CD14-positive monocyte (primary cell): ENCODE measurements around the gene ZNF710. TPM values are rescaled to one million over a fixed set of nuclear protein-coding genes. Genes with fewer than 3 reads are reported as not detected.

Source experiments
- DNase-seq, 3 donors: peaks; one replicate each; pipeline ENCODE4 v3.0.0-alpha.2; 2011 to 2022
- H2AFZ ChIP-seq: 2 replicates; pipeline ENCODE4 v1.6.0; 2012; ENCODE audit warnings: mild to moderate bottlenecking, low read depth, low read length, inconsistent platforms; ENCODE audit not compliant: insufficient read depth, poor library complexity, severe bottlenecking
- H3K27ac ChIP-seq, 2 donors: 1 replicate in 1 of 2; 2 replicates in 1 of 2; pipeline ENCODE4 v1.5.1; 2012 to 2013; ENCODE audit warnings: low read length in 2 of 2, control low read depth in 1 of 2, inconsistent platforms in 1 of 2, low read depth in 1 of 2, mild to moderate bottlenecking in 1 of 2
- H3K27me3 ChIP-seq, 2 donors: one replicate each; pipeline versions ENCODE4 v1.6.0 to v1.6.1; 2011 to 2013; ENCODE audit warnings: low read length in 2 of 2; ENCODE audit not compliant: control insufficient read depth in 2 of 2, insufficient read depth in 2 of 2
- H3K36me3 ChIP-seq, 2 donors: replicated peaks in 1 of 2; 1 replicate in 1 of 2; 2 replicates in 1 of 2; pipeline versions ENCODE4 v1.5.1 to v1.6.1; 2012 to 2013; ENCODE audit warnings: low read length in 2 of 2, control low read depth in 1 of 2, inconsistent platforms in 1 of 2, mild to moderate bottlenecking in 1 of 2; ENCODE audit not compliant: insufficient read depth in 2 of 2, control insufficient read depth in 1 of 2
- H3K4me1 ChIP-seq, 2 donors: 1 replicate in 1 of 2; 2 replicates in 1 of 2; pipeline versions ENCODE4 v1.5.1 to v1.6.1; 2012 to 2013; ENCODE audit warnings: low read length in 2 of 2, control low read depth in 1 of 2, inconsistent platforms in 1 of 2, mild to moderate bottlenecking in 1 of 2, moderate library complexity in 1 of 2; ENCODE audit not compliant: insufficient read depth in 2 of 2, control insufficient read depth in 1 of 2
- H3K4me2 ChIP-seq: replicated peaks from 2 replicates; pipeline ENCODE3; 2012; ENCODE audit warnings: low read length, moderate library complexity, mild to moderate bottlenecking; ENCODE audit not compliant: poor library complexity, severe bottlenecking; ENCODE audit errors: extremely low read depth
- H3K4me3 ChIP-seq, 3 experiments: fragments of 200-600 bp in 1 of 3; sonication (generic) in 1 of 3; replicated peaks in 1 of 3; 1 replicate in 2 of 3; 2 replicates in 1 of 3; pipeline ENCODE4 v1.5.1; 2011 to 2013; ENCODE audit warnings: low read length in 3 of 3, mild to moderate bottlenecking in 3 of 3, control low read depth in 2 of 3, low read depth in 2 of 3, inconsistent platforms in 1 of 3, moderate library complexity in 1 of 3
- H3K79me2 ChIP-seq: 2 replicates; pipeline ENCODE4 v1.6.0; 2012; ENCODE audit warnings: mild to moderate bottlenecking, control low read depth, inconsistent platforms, low read length, moderate library complexity; ENCODE audit not compliant: insufficient read depth
- H3K9ac ChIP-seq: 2 replicates; pipeline ENCODE4 v1.6.0; 2017; ENCODE audit warnings: low read length, mild to moderate bottlenecking; ENCODE audit not compliant: insufficient read depth, poor library complexity, severe bottlenecking
- H3K9me3 ChIP-seq, 2 donors: replicated peaks in 1 of 2; 1 replicate in 1 of 2; 2 replicates in 1 of 2; pipeline versions ENCODE4 v1.5.1 to v1.6.1; 2012 to 2013; ENCODE audit warnings: low read length in 2 of 2, control low read depth in 1 of 2; ENCODE audit not compliant: control insufficient read depth in 1 of 2, insufficient read depth in 1 of 2
- H4K20me1 ChIP-seq: 2 replicates; pipeline ENCODE4 v1.6.0; 2012; ENCODE audit warnings: mild to moderate bottlenecking, low read length, control low read depth, moderate library complexity; ENCODE audit not compliant: insufficient read depth
- H3K27ac Mint-ChIP-seq, 7 donors: one replicate each; pipeline ENCODE4 v1.8.0; 2020; ENCODE audit warnings: mild to moderate bottlenecking in 7 of 7, mixed read lengths in 7 of 7, moderate library complexity in 6 of 7, inconsistent platforms in 2 of 7
- H3K27me3 Mint-ChIP-seq, 3 donors: one replicate each; pipeline ENCODE4 v1.8.0; 2021 to 2022; ENCODE audit warnings: low read depth in 3 of 3, mild to moderate bottlenecking in 3 of 3, mixed read lengths in 3 of 3, moderate library complexity in 3 of 3, inconsistent platforms in 1 of 3
- H3K36me3 Mint-ChIP-seq, 2 donors: one replicate each; pipeline ENCODE4 v1.8.0; 2020; ENCODE audit warnings: mixed read lengths in 2 of 2, inconsistent platforms in 1 of 2, mild to moderate bottlenecking in 1 of 2
- H3K4me1 Mint-ChIP-seq: one replicate; pipeline ENCODE4 v1.8.0; 2020; ENCODE audit warnings: mild to moderate bottlenecking, mixed read lengths
- H3K4me3 Mint-ChIP-seq, 2 donors: one replicate each; pipeline ENCODE4 v1.8.0; 2020; ENCODE audit warnings: mild to moderate bottlenecking in 2 of 2, mixed read lengths in 2 of 2, moderate library complexity in 1 of 2
- H3K9me3 Mint-ChIP-seq, 7 donors: one replicate each; pipeline ENCODE4 v1.8.0; 2020 to 2022; ENCODE audit warnings: mixed read lengths in 7 of 7, mild to moderate bottlenecking in 6 of 7, moderate library complexity in 6 of 7, inconsistent platforms in 2 of 7
- CTCF ChIP-seq: fragments of 200-600 bp; IDR thresholded peaks from one replicate; pipeline ENCODE4 v1.8.0; 2022; ENCODE audit warnings: antibody characterized with exemption, mild to moderate bottlenecking
- WGBS: methylation state at CpG from one replicate; pipeline ENCODE4 v1.1.5; 2013; ENCODE audit warnings: missing lambda C conversion rate; ENCODE audit not compliant: insufficient coverage; 5-methylcytosine and 5-hydroxymethylcytosine counted together
- intact Hi-C, 2 donors: fragments of 100-400 bp; cut with micrococcal nuclease; formaldehyde crosslinking; loops; one replicate each; pipeline versions ENCODE4 v1.15.0 to v1.15.1; 2023
- polyA plus RNA-seq, 3 donors: library from polyadenylated mRNA; depleted of rRNA in 1 of 3; unstranded in 2 of 3; stranded (reverse) in 1 of 3; fragments of 300-500 nt in 2 of 3; fragments of >200 nt in 1 of 3; fragmentation: Illumina TruSeq in 2 of 3; gene quantifications; 1 replicate in 2 of 3; 2 replicates in 1 of 3; pipeline ENCODE4 v1.2.3, GENCODE V29; 2012 to 2021

ZNF710 gene
- polyA plus RNA-seq, 3 donors, result 3.4 to 45.6 (median 4.8) TPM

- intact Hi-C loops, result loop anchor here in 1 of 2 donors (5.0 to 10.0 kb wide), 2 partner anchors 34 to 57 kb away; no protein-coding TSS in a partner anchor
- Mint-ChIP-seq H3K27me3 (peaks cover 0 to 2% (median 2%) of the 10 kb centered on the region in 3 donors), H3K4me3 (peak overlapping the region; percentile 41 to 69), H3K36me3 (peaks cover 9 to 23% of the 10 kb centered on the region in 2 donors), H3K9me3 (no peaks in the 10 kb centered on the region), H3K4me1 (peaks cover 75% of the 10 kb centered on the region), H3K27ac (peak overlapping the region; percentile 79 to 94 (median 90))
- Histone ChIP-seq H3K9me3 (no peaks in the 10 kb centered on the region), H3K4me3 (peak overlapping the region in 1 of 3 experiments; percentile 19), H3K27me3 (no peaks in the 10 kb centered on the region), H2AFZ (no peak overlapping the region), H3K36me3 (peaks cover 0 to 3% of the 10 kb centered on the region in 2 donors), H3K79me2 (peaks cover 80% of the 10 kb centered on the region), H4K20me1 (no peaks in the 10 kb centered on the region), H3K27ac (peak overlapping the region; percentile 76 to 97), H3K9ac (no peak overlapping the region), H3K4me2 (peak overlapping the region; percentile 61), H3K4me1 (peaks cover 80 to 85% of the 10 kb centered on the region in 2 donors)
- 0% methylated on average over 3 of the region's 8 CpGs for WGBS
- TF ChIP-seq CTCF, result no peak
- DNase-seq, result peak; percentile 60 to 85 (median 82)
Measured at GRCh38 chr15:90031231-90031791, 30.2 kb downstream of the ZNF710 start.

- intact Hi-C loops, result loop anchor here in 1 of 2 donors (5.0 to 10.0 kb wide), 2 partner anchors 36 to 58 kb away; no protein-coding TSS in a partner anchor
- peak overlapping the region in 1 of 3 experiments; percentile 36 for H3K4me3 ChIP-seq
- H3K9me3 ChIP-seq, result no peaks in the 10 kb centered on the region
- Mint-ChIP-seq H3K9me3 (no peaks in the 10 kb centered on the region), H3K27me3 (peaks cover 0 to 2% (median 2%) of the 10 kb centered on the region in 3 donors), H3K4me3 (no peak overlapping the region), H3K27ac (peak overlapping the region; percentile 93 to 99 (median 98)), H3K36me3 (peaks cover 12 to 29% of the 10 kb centered on the region in 2 donors), H3K4me1 (peaks cover 88% of the 10 kb centered on the region)
- no peak for TF ChIP-seq CTCF
- H3K27ac ChIP-seq, result peak overlapping the region; percentile 91 to 97
- no peak overlapping the region for H2AFZ ChIP-seq
- peaks cover 0 to 3% of the 10 kb centered on the region in 2 donors for H3K36me3 ChIP-seq
- no peak for DNase-seq
- H3K27me3 ChIP-seq, result no peaks in the 10 kb centered on the region
- H3K9ac ChIP-seq, result no peak overlapping the region
- 94% methylated on average over 4 of the region's 5 CpGs for WGBS
- peaks cover 80% of the 10 kb centered on the region for H3K79me2 ChIP-seq
- H3K4me2 ChIP-seq, result peak overlapping the region; percentile 72
- H3K4me1 ChIP-seq, result peaks cover 97 to 100% of the 10 kb centered on the region in 2 donors
- H4K20me1 ChIP-seq, result no peaks in the 10 kb centered on the region
Measured at GRCh38 chr15:90033006-90033405, 31.9 kb downstream of the ZNF710 start.
